ENCODE results near the gene RNF34.

Gene RNF34

DNA sequence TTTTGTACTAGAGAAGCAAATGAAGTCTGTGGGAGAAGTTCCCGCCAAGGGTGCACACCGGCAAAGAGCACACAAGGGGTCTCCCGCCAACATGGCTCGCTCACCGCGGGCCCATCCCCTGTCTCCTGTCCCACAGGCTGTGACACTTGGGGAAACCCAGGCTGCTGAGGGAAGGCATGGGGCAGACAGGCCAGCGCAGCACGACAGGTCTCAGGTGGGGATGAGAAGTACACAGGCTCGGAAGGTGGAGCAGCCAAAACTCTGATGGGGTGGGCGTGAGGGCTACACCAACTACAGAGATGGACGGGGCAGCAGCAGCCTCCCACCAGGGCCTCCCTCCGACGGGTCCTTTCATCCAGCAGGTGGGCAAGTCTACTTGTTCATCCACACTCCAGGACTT lies 64.4 kb downstream of the RNF34 start:
- no peak for DNase-seq (ENCODE audit: low read depth)
- H3K4me3 ChIP-seq (replicated peaks; ENCODE audit: low read depth, low read length): no peak overlapping the region
- TF ChIP-seq, protein P1, sequence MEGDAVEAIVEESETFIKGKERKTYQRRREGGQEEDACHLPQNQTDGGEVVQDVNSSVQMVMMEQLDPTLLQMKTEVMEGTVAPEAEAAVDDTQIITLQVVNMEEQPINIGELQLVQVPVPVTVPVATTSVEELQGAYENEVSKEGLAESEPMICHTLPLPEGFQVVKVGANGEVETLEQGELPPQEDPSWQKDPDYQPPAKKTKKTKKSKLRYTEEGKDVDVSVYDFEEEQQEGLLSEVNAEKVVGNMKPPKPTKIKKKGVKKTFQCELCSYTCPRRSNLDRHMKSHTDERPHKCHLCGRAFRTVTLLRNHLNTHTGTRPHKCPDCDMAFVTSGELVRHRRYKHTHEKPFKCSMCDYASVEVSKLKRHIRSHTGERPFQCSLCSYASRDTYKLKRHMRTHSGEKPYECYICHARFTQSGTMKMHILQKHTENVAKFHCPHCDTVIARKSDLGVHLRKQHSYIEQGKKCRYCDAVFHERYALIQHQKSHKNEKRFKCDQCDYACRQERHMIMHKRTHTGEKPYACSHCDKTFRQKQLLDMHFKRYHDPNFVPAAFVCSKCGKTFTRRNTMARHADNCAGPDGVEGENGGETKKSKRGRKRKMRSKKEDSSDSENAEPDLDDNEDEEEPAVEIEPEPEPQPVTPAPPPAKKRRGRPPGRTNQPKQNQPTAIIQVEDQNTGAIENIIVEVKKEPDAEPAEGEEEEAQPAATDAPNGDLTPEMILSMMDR (IDR thresholded peaks at IDR 0.05; ENCODE audit: low read length, missing control alignments): no peak

DNA sequence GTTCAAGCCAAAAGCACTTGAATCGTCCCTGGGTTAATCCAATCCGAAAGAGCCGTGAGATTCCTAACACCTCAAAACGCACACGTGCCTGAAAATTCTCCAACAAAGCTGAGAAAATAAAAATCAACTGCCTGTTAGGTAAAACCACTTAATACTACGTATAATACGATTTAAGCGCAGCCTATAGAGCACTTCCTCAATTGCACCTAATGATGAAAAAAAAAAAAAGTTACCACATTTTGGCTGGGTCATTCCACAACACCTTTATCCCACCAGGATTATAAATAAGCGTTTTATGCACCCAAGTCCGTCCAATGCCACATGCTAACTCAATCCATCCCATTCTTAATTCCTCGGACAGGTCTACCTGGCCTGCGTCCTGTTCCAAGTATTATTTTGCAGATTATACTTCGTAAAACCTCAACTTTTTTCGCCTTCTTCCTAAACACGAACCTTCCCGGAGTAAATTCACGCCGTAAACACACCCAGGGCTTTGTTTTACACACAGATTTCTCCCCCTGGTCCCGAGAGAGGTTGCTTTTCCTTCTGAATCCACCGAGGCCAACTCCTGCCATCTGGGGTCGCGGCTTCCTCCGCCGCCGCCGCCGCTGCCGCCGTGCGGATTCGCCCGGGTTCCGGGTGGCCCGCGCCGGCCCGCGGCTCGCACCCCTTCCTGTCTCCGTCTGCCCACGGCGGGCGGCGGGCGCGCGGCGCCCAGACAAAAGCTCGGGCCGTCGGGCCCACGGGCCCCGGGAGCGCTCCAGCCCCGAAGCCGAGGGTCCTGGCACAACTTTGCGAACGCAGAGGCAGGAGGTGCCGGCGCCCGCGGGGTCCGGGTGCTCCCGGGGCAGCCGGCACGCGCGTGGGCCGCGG lies 66.2 kb downstream of the RNF34 start:
- peak; percentile 22 for DNase-seq (ENCODE audit: low read depth)
- peak overlapping the region; percentile 60 for H3K4me3 ChIP-seq (replicated peaks; ENCODE audit: low read depth, low read length)
- TF ChIP-seq, protein P1 (IDR thresholded peaks at IDR 0.05; ENCODE audit: low read length, missing control alignments): no peak

DNA sequence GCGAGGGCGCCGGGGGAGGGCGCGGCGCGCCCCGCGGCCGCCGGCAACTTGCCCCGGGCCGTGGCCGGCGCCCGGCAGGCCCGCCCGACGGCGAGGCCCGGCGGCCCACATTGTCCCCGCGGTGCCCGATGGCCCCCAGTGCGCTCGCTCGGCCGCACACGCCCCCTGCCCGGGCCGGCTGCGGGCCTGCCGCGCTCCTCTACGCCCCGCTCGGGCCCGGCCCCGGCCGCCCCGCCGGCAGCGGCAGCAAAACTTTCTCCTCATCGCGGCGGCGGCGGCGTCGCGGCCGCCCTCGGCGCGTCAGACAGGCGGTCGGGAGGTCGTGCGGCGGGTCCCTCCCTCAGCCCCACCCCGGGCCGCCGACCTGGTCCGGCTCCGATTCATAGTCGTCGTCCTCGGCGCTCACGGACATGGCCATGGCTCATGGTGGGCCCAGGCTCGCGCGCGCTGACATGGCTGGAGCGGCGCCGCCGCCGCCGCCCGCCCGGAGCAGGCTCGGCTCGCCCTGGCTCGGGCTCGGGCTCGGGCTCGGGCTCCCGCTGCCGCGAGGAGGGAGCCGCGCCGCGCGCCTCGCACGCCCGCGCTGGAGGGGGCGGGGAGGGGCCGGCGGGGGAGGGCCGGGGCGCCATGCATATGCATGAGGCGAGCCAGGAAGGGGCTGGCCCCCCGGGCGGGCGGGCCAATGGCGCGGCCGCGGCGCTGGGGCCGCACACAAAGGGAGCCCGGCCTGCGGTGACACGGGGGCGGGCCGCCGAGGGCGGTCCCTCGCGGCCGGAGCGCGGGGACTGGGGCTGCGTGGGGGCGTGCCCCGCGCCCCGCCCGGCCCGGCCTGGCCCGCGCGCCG lies 67.1 kb downstream of the RNF34 start:
- peak; percentile 86 for DNase-seq (ENCODE audit: low read depth)
- peak overlapping the region; percentile 60 for H3K4me3 ChIP-seq (replicated peaks; ENCODE audit: low read depth, low read length)
- TF ChIP-seq, protein P1 (IDR thresholded peaks at IDR 0.05; ENCODE audit: low read length, missing control alignments): no peak

DNA sequence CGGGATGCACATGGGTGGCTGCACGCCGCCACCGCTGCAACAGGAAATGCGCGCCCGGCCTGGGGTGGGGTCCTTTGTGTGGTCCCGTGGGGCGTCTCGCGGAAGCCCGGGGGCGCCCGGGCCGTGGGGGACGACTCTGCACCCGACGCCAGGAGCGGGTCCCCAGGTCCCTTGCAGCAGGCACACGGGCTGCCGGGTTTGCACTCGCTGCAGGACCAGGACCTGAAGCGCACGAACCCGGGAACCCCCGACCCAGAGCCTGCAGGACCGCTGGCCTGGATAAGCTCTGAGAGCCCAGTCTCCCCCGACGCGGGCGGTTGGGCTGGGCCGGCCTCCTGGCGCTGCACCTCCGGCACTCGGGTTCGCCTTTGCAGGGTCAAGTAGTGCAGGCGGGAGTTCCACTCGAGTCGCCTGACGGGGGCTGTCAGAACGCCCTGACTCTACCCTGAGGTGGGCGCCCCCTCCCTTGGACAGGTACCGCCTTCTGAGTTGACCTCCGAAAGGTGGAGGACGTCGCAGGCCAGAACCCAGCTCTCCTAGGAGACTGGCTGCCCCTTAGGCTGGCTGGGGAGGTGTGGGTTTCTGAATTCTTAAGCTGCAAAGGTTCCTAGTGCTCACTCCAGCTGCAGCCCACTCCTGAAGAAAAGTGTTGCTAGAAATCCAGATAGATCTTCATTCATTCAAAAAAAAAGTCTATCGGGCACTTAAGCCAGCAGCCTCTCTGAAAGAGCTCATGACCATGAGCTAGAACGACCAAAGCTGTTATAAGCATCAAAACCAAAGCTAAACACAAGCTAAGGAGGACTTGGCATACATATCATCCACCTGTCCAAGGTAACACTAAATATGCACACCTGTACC lies 68.0 kb downstream of the RNF34 start:
- H3K4me3 ChIP-seq (replicated peaks; ENCODE audit: low read depth, low read length): peak overlapping the region; percentile 51
- TF ChIP-seq, protein P1 (IDR thresholded peaks at IDR 0.05; ENCODE audit: low read length, missing control alignments): no peak
- DNase-seq (ENCODE audit: low read depth): peak; percentile 17

DNA sequence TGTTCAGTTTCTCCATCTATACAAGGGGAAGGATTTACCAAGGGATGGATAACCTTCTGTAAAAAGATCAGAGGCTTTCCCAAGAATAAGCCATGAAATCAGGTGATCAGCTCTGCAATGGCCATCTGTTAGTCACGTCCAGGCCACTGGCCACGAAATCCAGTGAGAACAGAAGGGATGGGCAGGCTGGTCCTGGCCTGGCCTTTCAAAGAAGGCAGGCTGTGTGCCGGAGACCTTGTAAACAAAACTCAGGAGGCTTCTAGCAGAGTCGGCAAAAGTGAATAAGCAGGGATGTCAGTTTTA lies 68.5 kb downstream of the RNF34 start:
- TF ChIP-seq, protein P1 (IDR thresholded peaks at IDR 0.05; ENCODE audit: low read length, missing control alignments): no peak
- no peak overlapping the region for H3K4me3 ChIP-seq (replicated peaks; ENCODE audit: low read depth, low read length)
- DNase-seq (ENCODE audit: low read depth): no peak

DNA sequence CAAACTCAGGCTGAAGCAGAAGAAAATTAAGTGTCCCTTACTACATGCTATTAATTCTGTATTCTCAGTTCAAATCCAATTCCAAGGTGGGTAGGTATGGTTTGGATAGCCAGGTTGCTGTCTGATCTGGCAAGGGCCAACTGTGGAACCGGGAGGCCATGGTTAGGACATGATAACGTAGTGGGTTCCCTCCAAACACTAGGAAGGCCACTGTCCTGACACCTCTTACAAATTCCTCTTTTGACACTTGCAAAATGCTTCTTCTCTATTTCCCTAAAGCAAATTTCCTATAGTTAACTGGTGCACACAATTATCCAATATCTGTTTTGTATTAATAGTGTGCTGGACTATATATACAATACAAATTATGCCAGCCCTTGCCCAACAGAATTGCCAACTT lies 70.8 kb downstream of the RNF34 start:
- TF ChIP-seq, protein P1 (IDR thresholded peaks at IDR 0.05; ENCODE audit: low read length, missing control alignments): no peak
- DNase-seq (ENCODE audit: low read depth): no peak
- H3K4me3 ChIP-seq (replicated peaks; ENCODE audit: low read depth, low read length): no peak overlapping the region
